ENCODE data around the gene CENPP. TPM values are rescaled to one million over a fixed set of nuclear protein-coding genes. Genes with fewer than 3 reads are reported as not detected.
"Not testable (repeated sequence)": the region's sequence is repeated elsewhere in the genome, so short reads cannot be mapped to it uniquely, and the experiment has no call there.

The CENPP gene
- total RNA-seq, 4 donors from 2014 or later: 2.8 to 51.2 (median 4.9) TPM

- Histone ChIP-seq H3K4me1 (peaks cover 0 to 8% (median 0%) of the 10 kb centered on the region in 4 donors), H3K4me3 (no peak overlapping the region), H3K36me3 (peaks cover 0 to 20% (median 0%) of the 10 kb centered on the region in 3 donors), H3K27ac (peak overlapping the region in 2 of 4 donors; percentile 74 to 80), H3K27me3 (no peaks in the 10 kb centered on the region), H3K9me3 (no peaks in the 10 kb centered on the region)
- DNase-seq: no peak
- TF ChIP-seq POLR2A (IDR thresholded peaks at IDR 0.05): no peak
- TF ChIP-seq, protein P1, sequence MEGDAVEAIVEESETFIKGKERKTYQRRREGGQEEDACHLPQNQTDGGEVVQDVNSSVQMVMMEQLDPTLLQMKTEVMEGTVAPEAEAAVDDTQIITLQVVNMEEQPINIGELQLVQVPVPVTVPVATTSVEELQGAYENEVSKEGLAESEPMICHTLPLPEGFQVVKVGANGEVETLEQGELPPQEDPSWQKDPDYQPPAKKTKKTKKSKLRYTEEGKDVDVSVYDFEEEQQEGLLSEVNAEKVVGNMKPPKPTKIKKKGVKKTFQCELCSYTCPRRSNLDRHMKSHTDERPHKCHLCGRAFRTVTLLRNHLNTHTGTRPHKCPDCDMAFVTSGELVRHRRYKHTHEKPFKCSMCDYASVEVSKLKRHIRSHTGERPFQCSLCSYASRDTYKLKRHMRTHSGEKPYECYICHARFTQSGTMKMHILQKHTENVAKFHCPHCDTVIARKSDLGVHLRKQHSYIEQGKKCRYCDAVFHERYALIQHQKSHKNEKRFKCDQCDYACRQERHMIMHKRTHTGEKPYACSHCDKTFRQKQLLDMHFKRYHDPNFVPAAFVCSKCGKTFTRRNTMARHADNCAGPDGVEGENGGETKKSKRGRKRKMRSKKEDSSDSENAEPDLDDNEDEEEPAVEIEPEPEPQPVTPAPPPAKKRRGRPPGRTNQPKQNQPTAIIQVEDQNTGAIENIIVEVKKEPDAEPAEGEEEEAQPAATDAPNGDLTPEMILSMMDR (IDR thresholded peaks at IDR 0.05): no peak
Measured at GRCh38 chr9:92617951-92618510, 292.3 kb downstream of the CENPP start.

- H3K27ac ChIP-seq: peak overlapping the region in 1 of 4 donors; percentile 74
- TF ChIP-seq, protein P1 (IDR thresholded peaks at IDR 0.05): no peak
- no peak for TF ChIP-seq POLR2A (IDR thresholded peaks at IDR 0.05)
- H3K36me3 ChIP-seq: peaks cover 0 to 17% (median 0%) of the 10 kb centered on the region in 3 donors
- no peak overlapping the region for H3K4me3 ChIP-seq
- no peak for DNase-seq
- H3K9me3 ChIP-seq: no peaks in the 10 kb centered on the region
- no peaks in the 10 kb centered on the region for H3K27me3 ChIP-seq
- H3K4me1 ChIP-seq: peaks cover 0 to 8% (median 0%) of the 10 kb centered on the region in 4 donors
Measured at GRCh38 chr9:92618633-92619225, 293.0 kb downstream of the CENPP start.

- TF ChIP-seq, protein P1 (IDR thresholded peaks at IDR 0.05): no peak
- TF ChIP-seq POLR2A (IDR thresholded peaks at IDR 0.05): no peak
- Histone ChIP-seq H3K4me1 (peaks cover 0 to 8% (median 0%) of the 10 kb centered on the region in 4 donors), H3K27me3 (no peaks in the 10 kb centered on the region), H3K4me3 (no peak overlapping the region), H3K27ac (no peak overlapping the region), H3K9me3 (no peaks in the 10 kb centered on the region), H3K36me3 (peaks cover 0 to 23% (median 0%) of the 10 kb centered on the region in 3 donors)
- DNase-seq: no peak
Measured at GRCh38 chr9:92619601-92620300, 294.0 kb downstream of the CENPP start.

DNA sequence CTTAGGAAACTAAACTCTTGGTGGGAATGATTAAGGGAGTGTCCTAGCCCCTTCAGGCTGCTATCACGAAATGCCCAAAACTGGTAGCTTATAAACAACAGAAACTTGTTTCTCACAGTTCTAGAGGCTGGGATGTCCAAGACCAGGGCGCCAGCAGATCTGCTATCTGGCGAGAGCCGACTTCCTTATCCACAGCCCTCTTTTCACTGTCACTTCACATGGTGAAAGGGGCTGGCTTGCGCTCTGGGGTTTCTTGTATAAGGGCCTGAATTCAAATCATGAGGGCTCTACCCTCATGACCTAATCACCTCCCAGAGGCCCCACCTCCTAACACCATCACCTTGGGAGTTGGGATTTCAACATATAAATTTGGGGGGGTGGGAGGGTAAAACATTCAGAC is 295.1 kb downstream of the CENPP start:
- TF ChIP-seq, protein P1 (IDR thresholded peaks at IDR 0.05): no peak
- no peak for TF ChIP-seq POLR2A (IDR thresholded peaks at IDR 0.05)
- no peaks in the 10 kb centered on the region for H3K27me3 ChIP-seq
- H3K27ac ChIP-seq: no peak overlapping the region

GRCh38 chr9:92623936-92624335 is 298.2 kb downstream of the CENPP start:
- H3K27me3 ChIP-seq, DNase-seq, H3K4me3 ChIP-seq, H3K4me1 ChIP-seq, H3K36me3 ChIP-seq, H3K9me3 ChIP-seq, H3K27ac ChIP-seq: not testable (repeated sequence)

More for the DNA sequence above, 295.1 kb downstream of the CENPP start:
- peak in 1 of 3 donors; percentile 7 for DNase-seq
- Histone ChIP-seq H3K4me1 (peaks cover 0 to 5% (median 0%) of the 10 kb centered on the region in 4 donors), H3K9me3 (no peaks in the 10 kb centered on the region), H3K4me3 (no peak overlapping the region), H3K36me3 (peaks cover 0 to 14% (median 0%) of the 10 kb centered on the region in 3 donors)

- peaks cover 0 to 8% (median 0%) of the 10 kb centered on the region in 3 donors for H3K36me3 ChIP-seq
- no peaks in the 10 kb centered on the region for H3K27me3 ChIP-seq
- no peaks in the 10 kb centered on the region for H3K9me3 ChIP-seq
- H3K4me1 ChIP-seq: no peaks in the 10 kb centered on the region
- TF ChIP-seq POLR2A (IDR thresholded peaks at IDR 0.05): no peak
- TF ChIP-seq, protein P1 (IDR thresholded peaks at IDR 0.05): no peak
- no peak overlapping the region for H3K4me3 ChIP-seq
- H3K27ac ChIP-seq: no peak overlapping the region
- DNase-seq: no peak
Measured at GRCh38 chr9:92626484-92626883, 300.7 kb downstream of the CENPP start.
